GM21723 (cell line): ENCODE results near the gene LOX.

ENCODE experiments used
- ATAC-seq: cut with Tn5 transposase; IDR thresholded peaks from one replicate; pipeline ENCODE4 v1.9.1; 2021; ENCODE audit warnings: mild to moderate bottlenecking, moderate library complexity; ENCODE audit not compliant: unreplicated experiment

LOX gene, protein sequence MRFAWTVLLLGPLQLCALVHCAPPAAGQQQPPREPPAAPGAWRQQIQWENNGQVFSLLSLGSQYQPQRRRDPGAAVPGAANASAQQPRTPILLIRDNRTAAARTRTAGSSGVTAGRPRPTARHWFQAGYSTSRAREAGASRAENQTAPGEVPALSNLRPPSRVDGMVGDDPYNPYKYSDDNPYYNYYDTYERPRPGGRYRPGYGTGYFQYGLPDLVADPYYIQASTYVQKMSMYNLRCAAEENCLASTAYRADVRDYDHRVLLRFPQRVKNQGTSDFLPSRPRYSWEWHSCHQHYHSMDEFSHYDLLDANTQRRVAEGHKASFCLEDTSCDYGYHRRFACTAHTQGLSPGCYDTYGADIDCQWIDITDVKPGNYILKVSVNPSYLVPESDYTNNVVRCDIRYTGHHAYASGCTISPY

DNA sequence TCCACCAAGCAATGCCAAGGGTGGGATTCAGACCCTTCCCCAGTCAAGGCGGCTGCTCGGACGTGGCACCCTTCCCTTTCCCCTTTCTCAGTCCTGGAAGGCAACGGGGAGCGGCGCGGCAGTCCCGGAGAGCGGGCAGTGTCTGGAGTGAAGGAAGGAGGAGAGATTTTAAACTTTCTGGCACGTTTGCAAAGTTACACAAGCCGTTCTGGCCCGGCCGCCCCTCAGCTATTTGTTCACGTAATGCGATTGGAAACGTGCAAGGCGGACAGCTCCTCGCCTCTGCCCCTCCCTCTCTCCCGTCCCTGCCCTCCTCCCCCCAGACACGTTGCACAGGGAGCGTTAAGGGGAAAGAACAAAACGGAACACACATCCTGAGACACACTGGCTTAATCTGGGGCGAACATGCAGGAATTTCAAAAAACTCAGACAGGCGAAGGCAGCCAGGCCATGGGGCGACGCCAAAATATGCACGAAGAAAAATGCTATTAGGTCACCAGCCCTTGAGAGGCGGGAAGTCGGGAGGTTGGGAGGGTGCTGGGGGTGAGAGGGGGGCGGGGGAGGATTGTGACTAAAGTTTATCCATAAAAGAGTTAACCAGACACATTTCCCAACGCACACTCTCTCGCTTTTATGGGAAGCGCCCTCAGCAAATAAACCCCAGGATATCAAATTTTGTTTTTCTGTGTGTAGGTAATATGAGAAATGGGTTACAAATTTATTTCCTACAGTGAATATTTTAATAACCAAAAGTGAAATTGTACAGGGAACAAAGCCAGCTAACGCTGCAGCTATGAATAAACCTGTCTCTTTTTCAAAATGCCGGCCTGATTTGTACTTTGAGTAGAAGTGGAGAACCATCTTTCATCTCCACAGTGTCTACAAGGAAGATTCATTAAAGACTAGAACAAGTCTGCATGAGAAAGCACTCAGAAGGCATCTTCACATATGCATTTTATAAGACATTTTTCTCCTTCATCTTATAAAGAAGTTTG, at the start of gene LOX:
LOX (minus strand) TSS at position 144 of the 995 bp plus-strand sequence. CDS start 274 bp downstream, outside the sequence.
- peak; percentile 33 for ATAC-seq

DNA sequence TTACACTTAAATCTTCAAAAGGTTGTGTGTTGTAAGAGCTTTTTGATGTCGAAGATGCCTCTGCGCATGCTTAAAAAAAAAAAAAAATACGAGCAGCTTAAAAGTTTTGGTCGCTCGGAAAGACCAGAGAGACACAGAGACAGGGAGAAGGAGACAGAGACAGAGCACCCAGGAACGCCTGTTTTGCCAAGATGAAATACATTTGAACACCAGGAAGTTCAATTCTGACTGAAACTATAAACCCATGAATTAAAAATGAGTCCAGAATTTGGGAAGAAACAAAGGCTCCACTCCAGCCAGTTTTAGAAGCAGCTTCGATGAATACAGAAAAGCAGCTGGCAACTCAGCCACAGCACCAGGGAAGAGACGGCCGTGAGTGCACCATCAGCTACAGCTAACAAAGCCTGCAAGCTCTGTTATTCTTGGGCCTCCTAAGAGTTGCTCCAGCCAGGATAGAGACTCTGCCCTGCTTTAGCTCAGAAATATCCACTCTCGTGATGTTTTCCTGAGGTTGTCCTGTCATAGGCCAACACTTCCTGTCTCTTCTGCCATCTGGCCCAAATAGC, 48.8 kb upstream of the LOX start:
- ATAC-seq: no peak

- no peak for ATAC-seq
Measured at GRCh38 chr5:122126177-122126755, 48.2 kb upstream of the LOX start.

GRCh38 chr5:122124766-122125165, 46.7 kb upstream of the LOX start:
- ATAC-seq: no peak

DNA sequence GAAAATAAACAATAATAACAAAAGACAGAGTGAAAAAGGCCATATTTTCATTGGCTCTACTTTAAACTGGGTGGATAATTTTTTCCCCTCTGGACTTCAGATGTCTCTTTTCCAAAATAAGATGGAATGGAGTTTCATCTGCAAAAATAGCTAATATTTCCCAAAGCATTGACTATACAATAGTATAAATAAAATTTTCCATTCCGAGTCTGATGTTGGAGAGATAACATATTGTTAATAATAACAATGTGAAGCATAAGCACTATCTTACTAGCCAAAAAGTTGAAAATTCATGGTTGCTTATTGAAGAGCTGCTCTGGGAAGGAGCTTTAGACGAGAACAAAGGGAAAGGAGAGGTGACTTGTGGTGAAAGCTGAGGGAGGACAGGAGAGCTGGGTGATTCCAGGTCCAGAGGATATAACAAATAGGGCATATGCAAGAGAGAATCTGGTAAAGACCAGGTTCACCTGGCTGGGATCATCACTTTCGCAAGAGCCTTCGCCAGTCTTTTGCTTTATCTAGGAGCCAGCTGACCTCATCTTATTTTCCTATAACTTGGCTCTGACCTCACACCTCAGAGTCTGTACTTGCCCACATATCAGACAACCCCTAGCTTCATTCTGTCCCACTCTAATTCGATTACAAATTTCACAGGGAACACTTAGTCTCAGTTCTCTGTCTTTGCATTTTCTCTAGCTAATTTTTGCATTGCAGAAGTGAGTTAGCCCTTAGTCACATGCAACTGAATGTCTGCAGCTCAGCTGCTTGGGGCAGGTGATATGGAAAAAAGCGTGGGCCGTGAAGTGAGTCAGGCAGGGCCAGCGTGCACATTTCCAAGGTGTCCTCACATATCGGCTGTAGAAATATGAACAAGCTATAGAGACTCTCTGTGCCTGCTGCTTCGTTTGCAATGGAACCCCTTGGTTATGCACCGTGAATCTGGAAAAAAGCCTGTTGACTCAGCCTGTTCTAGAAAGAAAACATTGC, 43.7 kb upstream of the LOX start:
- no peak for ATAC-seq

DNA sequence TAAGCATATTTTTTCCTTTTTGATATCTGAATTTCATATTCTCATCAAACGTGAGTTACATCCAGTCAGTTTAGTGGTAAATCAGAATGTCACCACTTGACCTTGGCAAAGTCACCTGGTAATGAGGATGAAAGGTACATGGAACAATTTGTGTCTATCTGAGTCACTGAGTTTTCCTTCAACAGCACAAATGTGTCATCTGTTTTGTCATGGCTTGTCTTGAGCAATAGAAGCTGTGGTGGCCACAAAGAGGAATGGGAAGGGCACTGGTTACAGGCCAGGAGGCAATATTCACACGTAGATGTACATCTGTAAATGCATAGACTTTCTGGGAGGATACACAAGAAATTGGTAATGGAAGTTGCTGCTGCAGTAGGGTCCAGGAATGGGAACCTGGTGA, 42.9 kb upstream of the LOX start:
- ATAC-seq: no peak

- no peak for ATAC-seq
Measured at GRCh38 chr5:122120493-122120892, 42.4 kb upstream of the LOX start.

- no peak for ATAC-seq
Measured at GRCh38 chr5:122119205-122119604, 41.1 kb upstream of the LOX start.

GRCh38 chr5:122118356-122118948, 40.4 kb upstream of the LOX start:
- no peak for ATAC-seq

- ATAC-seq: no peak
Measured at GRCh38 chr5:122114501-122114900, 36.4 kb upstream of the LOX start.

DNA sequence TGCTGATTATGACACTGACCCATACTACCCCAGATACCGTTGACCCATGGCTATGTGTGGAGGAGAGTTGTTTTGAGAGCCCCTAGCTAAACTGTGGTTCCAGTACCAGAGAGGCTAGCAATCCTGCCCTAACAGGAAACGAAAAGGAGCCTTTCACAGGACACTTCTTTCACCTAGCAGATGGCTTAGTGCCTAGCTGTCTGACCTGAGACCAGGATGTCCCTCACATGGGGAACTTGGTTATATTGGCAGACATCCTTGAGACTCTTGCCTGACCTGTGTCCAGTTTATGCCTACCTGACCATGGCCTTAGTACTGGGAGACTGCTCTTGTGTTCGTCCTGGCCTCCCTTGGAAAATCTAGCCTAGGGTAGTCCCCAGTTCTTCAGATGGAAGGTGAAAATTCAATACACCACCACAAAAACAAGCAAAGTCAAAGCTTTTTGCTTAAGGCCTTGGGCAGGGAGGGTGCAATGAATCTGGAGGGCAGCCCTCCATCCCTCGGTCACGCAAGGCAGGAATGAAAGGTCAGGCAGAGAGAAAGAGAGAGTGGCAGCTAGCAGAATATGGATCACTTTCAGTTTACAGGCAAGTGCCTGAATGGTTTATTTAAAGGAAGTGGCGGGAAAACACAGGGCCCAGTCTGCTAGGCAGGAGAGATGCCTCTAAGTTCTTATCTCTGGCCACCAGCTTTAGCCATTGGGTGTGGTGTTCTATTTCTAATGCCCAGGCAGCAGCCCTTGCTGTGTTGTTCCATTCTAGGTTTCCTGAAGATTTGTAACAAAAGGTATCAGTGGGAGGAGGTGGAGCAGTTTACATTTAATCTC, 34.9 kb upstream of the LOX start:
- ATAC-seq: peak; percentile 53

- ATAC-seq: no peak
Measured at GRCh38 chr5:122112063-122112462, 34.0 kb upstream of the LOX start.

DNA sequence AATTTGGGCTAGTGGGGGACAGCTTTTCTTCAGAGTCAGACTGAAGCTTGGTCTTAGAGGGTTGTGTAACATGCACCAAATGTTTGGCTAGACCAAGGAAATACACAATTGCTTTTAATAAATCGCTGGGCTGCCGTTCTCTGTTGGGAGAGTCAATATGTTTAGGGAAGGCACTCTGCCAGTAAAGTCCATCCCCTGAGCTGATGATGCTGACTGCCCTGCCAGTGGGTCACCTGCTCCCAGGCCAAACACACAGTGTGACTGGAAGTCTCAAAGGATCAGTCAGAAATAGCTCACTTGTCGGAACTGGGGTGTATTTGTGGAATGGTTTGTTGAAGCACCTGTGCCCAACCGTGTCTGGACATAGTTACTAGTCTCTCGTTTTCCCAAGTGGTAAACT, 33.4 kb upstream of the LOX start:
- no peak for ATAC-seq

- ATAC-seq: no peak
Measured at GRCh38 chr5:122110987-122111386, 32.9 kb upstream of the LOX start.

DNA sequence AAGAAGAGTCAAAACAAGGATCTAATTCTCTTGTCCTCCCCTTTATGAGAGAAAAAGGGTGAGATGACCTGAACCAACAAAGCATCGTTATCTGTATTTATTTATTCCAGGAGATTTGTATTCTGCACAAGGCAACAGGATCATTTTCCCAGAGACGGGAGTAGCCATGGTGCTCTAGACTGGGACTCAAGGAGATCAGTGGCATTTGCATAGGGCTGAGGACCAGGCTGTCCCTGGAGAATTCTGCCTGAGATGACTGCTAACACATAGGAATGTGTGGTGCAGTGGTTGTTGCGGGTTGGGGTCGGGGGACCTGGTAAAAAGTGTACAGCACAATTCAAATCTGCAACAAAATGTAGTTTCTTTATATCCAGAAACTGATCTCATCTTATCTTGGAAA, 29.0 kb upstream of the LOX start:
- ATAC-seq: no peak

DNA sequence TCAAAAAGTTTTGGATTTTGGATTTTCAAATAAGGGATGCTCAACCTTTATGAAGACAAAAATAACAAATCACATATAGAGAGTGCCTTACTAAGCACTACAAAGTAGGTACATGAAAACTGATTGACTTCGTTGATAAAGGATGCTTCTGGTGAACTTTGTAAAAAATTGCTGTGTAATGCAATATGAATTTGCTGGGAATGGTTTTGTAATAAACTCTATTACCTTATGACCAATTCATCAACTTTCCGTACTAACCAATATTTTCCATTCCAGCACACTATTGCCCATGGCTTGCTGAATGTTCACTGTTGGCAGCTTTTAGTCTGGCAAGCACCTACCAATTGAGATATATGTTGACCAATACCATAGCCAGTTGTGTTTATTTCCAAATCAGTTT, 27.9 kb upstream of the LOX start:
- no peak for ATAC-seq

GRCh38 chr5:122102825-122103224, 24.8 kb upstream of the LOX start:
- ATAC-seq: no peak

DNA sequence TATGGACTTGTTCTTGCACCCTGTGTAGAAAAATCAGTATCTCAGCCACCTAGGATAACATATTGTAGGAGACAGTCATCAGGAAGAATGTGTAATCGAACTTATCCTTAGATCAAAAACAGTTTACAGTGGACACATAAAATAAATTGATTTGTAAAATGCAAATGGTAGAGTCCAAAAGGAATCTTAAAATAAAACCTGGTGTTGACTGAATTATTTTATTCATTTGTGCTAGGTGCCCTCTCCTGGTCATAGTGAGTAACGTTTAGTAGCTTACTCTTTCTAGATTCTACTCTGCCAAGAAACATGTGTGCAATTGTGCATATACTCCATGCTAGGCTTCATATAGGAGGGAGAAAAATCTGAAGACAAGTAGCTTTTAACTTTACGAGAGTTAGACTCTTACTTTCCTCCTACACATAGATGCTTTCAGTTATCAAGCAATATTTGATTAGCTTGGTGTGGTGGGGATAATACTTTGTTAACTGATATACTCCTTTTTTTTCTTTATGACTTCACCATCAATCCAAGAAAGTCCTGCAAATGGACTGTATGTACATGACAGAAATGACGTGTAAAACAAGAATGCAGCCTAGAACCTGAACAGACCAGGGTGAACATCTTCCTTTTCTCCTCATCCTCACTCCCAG, 23.7 kb upstream of the LOX start:
- peak; percentile 68 for ATAC-seq
